HepG2 (cell line): Measurements from ENCODE around the gene FSIP1.

Experiments used
- HOXA5 ChIP-seq: sonication (generic); formaldehyde crosslinking; IDR thresholded peaks from 2 replicates; pipeline ENCODE4 v1.4.0; 2020; ENCODE audit warnings: missing genetic modification reagents
- IRF2 ChIP-seq: IDR thresholded peaks from 2 replicates; pipeline ENCODE4 v1.6.1; 2018; ENCODE audit warnings: missing genetic modification reagents, missing compliant biosample characterization
- ZNF652 ChIP-seq: IDR thresholded peaks from 2 replicates; pipeline ENCODE4 v1.6.1; 2016; ENCODE audit warnings: low read depth, borderline replicate concordance

GRCh38 chr15:39609166-39609916, 173.3 kb downstream of the FSIP1 start:
- TF ChIP-seq IRF2 (CRISPR knock-in tag), result no peak
- no peak for TF ChIP-seq HOXA5 (CRISPR knock-in tag)
- no peak for TF ChIP-seq ZNF652 (CRISPR knock-in tag)
